H1 (cell line): ENCODE results near the gene DTNB. TPM values are rescaled to one million over a fixed set of nuclear protein-coding genes. Genes with fewer than 3 reads are reported as not detected.
A peak's percentile ranks its signal among the peaks of the same experiment; 100 is the strongest.

Source experiments
- CTCF ChIA-PET: fragments of 300-600 bp; sonication (Branson Sonifier 250); formaldehyde crosslinking; loops from one replicate; lab custom pipeline; 2021; ENCODE audit not compliant: partially characterized antibody; lab: Charles Lee
- POLR2A ChIA-PET: fragments of 300-600 bp; sonication (Branson Sonifier 250); formaldehyde crosslinking; loops from one replicate; lab custom pipeline; 2021; ENCODE audit warnings: inconsistent platforms; ENCODE audit not compliant: partially characterized antibody; lab: Charles Lee
- DNase-seq, 2 experiments: peaks; one replicate each; pipeline versions ENCODE4 v3.0.0 to v3.0.0-alpha.2; 2010 to 2022; ENCODE audit warnings: low spot score in 2 of 2, low read depth in 1 of 2, mixed read lengths in 1 of 2
- FAIRE-seq: peaks from 2 replicates; lab custom pipeline; 2011; peaks lifted over from hg19 to GRCh38; lab: Jason Lieb, UNC
- H2AFZ ChIP-seq: 2 replicates; pipeline ENCODE4 v1.8.1; 2012; ENCODE audit warnings: low read length, inconsistent platforms
- H2AK5ac ChIP-seq: 2 replicates; pipeline ENCODE4 v1.6.1; 2013; ENCODE audit warnings: low read depth, low read length
- H2BK120ac ChIP-seq: replicated peaks from 2 replicates; pipeline ENCODE3; 2013; ENCODE audit warnings: low read depth, low read length, inconsistent platforms
- H2BK12ac ChIP-seq: 2 replicates; pipeline ENCODE4 v1.6.1; 2013; ENCODE audit warnings: low read depth, low read length
- H2BK15ac ChIP-seq: 2 replicates; pipeline ENCODE4 v1.6.1; 2013; ENCODE audit warnings: low read length
- H2BK20ac ChIP-seq: 2 replicates; pipeline ENCODE4 v1.6.1; 2013; ENCODE audit warnings: low read length
- H2BK5ac ChIP-seq: 2 replicates; pipeline ENCODE4 v1.6.1; 2013; ENCODE audit warnings: low read depth, low read length
- H3K14ac ChIP-seq: 2 replicates; pipeline ENCODE4 v1.6.1; 2013; ENCODE audit warnings: inconsistent platforms; ENCODE audit not compliant: insufficient read length
- H3K18ac ChIP-seq: 2 replicates; pipeline ENCODE4 v1.6.1; 2013; ENCODE audit warnings: low read length; ENCODE audit errors: extremely low read depth
- H3K23ac ChIP-seq: 2 replicates; pipeline ENCODE4 v1.6.1; 2013; ENCODE audit warnings: inconsistent platforms; ENCODE audit not compliant: insufficient read length
- H3K23me2 ChIP-seq: 2 replicates; pipeline ENCODE4 v1.6.1; 2013; ENCODE audit warnings: low read depth, low read length
- H3K27ac ChIP-seq: 2 replicates; pipeline ENCODE4 v1.6.1; 2011; ENCODE audit warnings: low read depth, low read length, inconsistent platforms
- H3K27me3 ChIP-seq, 4 experiments: replicated peaks in 1 of 4; 1 replicate in 1 of 4; 2 replicates in 3 of 4; pipeline versions ENCODE4 v1.6.1 to v1.8.1; 2011 to 2013; ENCODE audit warnings: low read length in 3 of 4, mild to moderate bottlenecking in 3 of 4, inconsistent platforms in 2 of 4, mixed read lengths in 2 of 4, moderate library complexity in 1 of 4; ENCODE audit not compliant: control insufficient read depth in 3 of 4, insufficient read depth in 3 of 4; ENCODE audit errors: extremely low read depth in 1 of 4
- H3K36me3 ChIP-seq, 4 experiments: 2 replicates each; pipeline versions ENCODE4 v1.6.1 to v1.8.1; 2011 to 2013; ENCODE audit warnings: mild to moderate bottlenecking in 4 of 4, low read length in 3 of 4, moderate library complexity in 2 of 4, control low read depth in 1 of 4, inconsistent platforms in 1 of 4; ENCODE audit not compliant: insufficient read depth in 4 of 4, control insufficient read depth in 2 of 4
- H3K4ac ChIP-seq: replicated peaks from 2 replicates; pipeline ENCODE3; 2013; ENCODE audit warnings: low read length, low read depth, mixed read lengths, inconsistent platforms; ENCODE audit not compliant: insufficient read length
- H3K4me1 ChIP-seq, 4 experiments: replicated peaks in 1 of 4; 1 replicate in 1 of 4; 2 replicates in 3 of 4; pipeline versions ENCODE4 v1.6.1 to v1.8.1; 2011 to 2013; ENCODE audit warnings: low read length in 3 of 4, inconsistent platforms in 2 of 4, mixed read lengths in 1 of 4; ENCODE audit not compliant: insufficient read depth in 4 of 4, control insufficient read depth in 3 of 4
- H3K4me2 ChIP-seq, 2 experiments: 2 replicates each; pipeline versions ENCODE4 v1.6.1 to v1.8.1; 2011 to 2013; ENCODE audit warnings: low read depth in 2 of 2, low read length in 2 of 2, control low read depth in 1 of 2, inconsistent platforms in 1 of 2, mild to moderate bottlenecking in 1 of 2; ENCODE audit not compliant: insufficient read depth in 1 of 2
- H3K4me3 ChIP-seq, 4 experiments: fragments of 200-600, 300-600 bp in 1 of 4; sonication (generic), shearing (Covaris generic), sonication (Bioruptor Twin) in 1 of 4; 2 replicates each; pipeline versions ENCODE4 v1.5.1 to v1.8.1; 2011 to 2016; ENCODE audit warnings: low read length in 4 of 4, low read depth in 3 of 4, control low read depth in 2 of 4, inconsistent platforms in 2 of 4, mild to moderate bottlenecking in 2 of 4, mixed read lengths in 1 of 4, moderate library complexity in 1 of 4; ENCODE audit not compliant: insufficient read depth in 2 of 4; ENCODE audit errors: extremely low read depth in 1 of 4
- H3K56ac ChIP-seq: replicated peaks from 2 replicates; pipeline ENCODE3; 2013; ENCODE audit warnings: low read depth, mild to moderate bottlenecking, mixed read lengths, low read length, inconsistent platforms; ENCODE audit not compliant: insufficient read length
- H3K79me1 ChIP-seq: 2 replicates; pipeline ENCODE4 v1.6.1; 2013; ENCODE audit warnings: low read depth, low read length, control low read depth
- H3K79me2 ChIP-seq, 2 experiments: 2 replicates each; pipeline versions ENCODE4 v1.6.1 to v1.8.1; 2012 to 2013; ENCODE audit warnings: low read length in 2 of 2, mild to moderate bottlenecking in 2 of 2, inconsistent platforms in 1 of 2; ENCODE audit not compliant: insufficient read depth in 2 of 2, control insufficient read depth in 1 of 2
- H3K9ac ChIP-seq, 4 experiments: replicated peaks in 1 of 4; 1 replicate in 1 of 4; 2 replicates in 3 of 4; pipeline versions ENCODE4 v1.6.1 to v1.8.1; 2011 to 2013; ENCODE audit warnings: low read depth in 3 of 4, low read length in 3 of 4, control low read depth in 2 of 4, mild to moderate bottlenecking in 2 of 4, moderate library complexity in 2 of 4, inconsistent platforms in 1 of 4; ENCODE audit errors: extremely low read depth in 1 of 4
- H3K9me3 ChIP-seq, 2 experiments: 2 replicates each; pipeline versions ENCODE4 v1.6.1 to v1.8.1; 2012 to 2013; ENCODE audit warnings: mild to moderate bottlenecking in 2 of 2, moderate library complexity in 2 of 2, control low read depth in 1 of 2, inconsistent platforms in 1 of 2, low read depth in 1 of 2, low read length in 1 of 2, mixed read lengths in 1 of 2; ENCODE audit not compliant: insufficient read depth in 2 of 2
- H4K20me1 ChIP-seq, 2 experiments: replicated peaks in 1 of 2; 2 replicates each; pipeline versions ENCODE3 to v1.8.1; 2011 to 2013; ENCODE audit warnings: inconsistent platforms in 2 of 2, low read length in 2 of 2, mild to moderate bottlenecking in 1 of 2; ENCODE audit not compliant: insufficient read depth in 2 of 2, control insufficient read depth in 1 of 2
- H4K5ac ChIP-seq: 2 replicates; pipeline ENCODE4 v1.6.1; 2013; ENCODE audit warnings: low read length, low read depth, mixed read lengths, inconsistent platforms; ENCODE audit not compliant: insufficient read length
- H4K8ac ChIP-seq: 2 replicates; pipeline ENCODE4 v1.8.0; 2013; ENCODE audit warnings: mild to moderate bottlenecking, moderate library complexity, low read length, inconsistent platforms; ENCODE audit not compliant: insufficient read depth; ENCODE audit errors: extremely low read depth
- H4K91ac ChIP-seq: replicated peaks from 2 replicates; pipeline ENCODE3; 2013; ENCODE audit warnings: low read length, mixed read lengths, inconsistent platforms; ENCODE audit not compliant: insufficient read length
- HDAC6 ChIP-seq: IDR thresholded peaks from one replicate; pipeline ENCODE4 v1.7.1; 2012; ENCODE audit warnings: low read depth, mild to moderate bottlenecking, inconsistent platforms, low read length, moderate library complexity
- RXRA ChIP-seq: IDR thresholded peaks from 2 replicates; pipeline ENCODE4 v1.6.1; 2011; ENCODE audit warnings: low read depth, mild to moderate bottlenecking, low read length, moderate library complexity; ENCODE audit not compliant: insufficient read depth
- TBP ChIP-seq: IDR thresholded peaks from 2 replicates; pipeline ENCODE4 v1.6.1; 2011; ENCODE audit warnings: low read depth, low read length, improper control_type of control experiment
- WGBS, 2 experiments: shearing (Covaris generic) in 1 of 2; methylation state at CpG; one replicate each; pipeline versions ENCODE4 v1.1.6 to v1.1.7; 2013 to 2015; ENCODE audit warnings: low lambda C conversion rate in 2 of 2, mixed read lengths in 2 of 2, inconsistent platforms in 1 of 2, low coverage in 1 of 2, missing lambda C conversion rate in 1 of 2; ENCODE audit not compliant: insufficient replicate concordance in 2 of 2, insufficient coverage in 1 of 2, insufficient read length in 1 of 2; ENCODE audit errors: extremely low coverage in 1 of 2, missing lambda C conversion rate in 1 of 2; 5-methylcytosine and 5-hydroxymethylcytosine counted together
- polyA plus RNA-seq, 7 experiments: library from polyadenylated mRNA; depleted of rRNA in 3 of 7; stranded (reverse) in 5 of 7; unstranded in 2 of 7; fragments of >200 nt in 5 of 7; fragments of 200-250 nt in 2 of 7; gene quantifications; 1 replicate in 5 of 7; 2 replicates in 1 of 7; 4 replicates in 1 of 7; pipeline versions ENCODE4 v1.2.1 to v1.2.3, GENCODE V29; 2011 to 2013; ENCODE audit warnings: missing spikeins in 2 of 7, mixed read lengths in 2 of 7
- total RNA-seq: library from RNA; stranded (reverse); fragmentation: NEBNext Ultra II Directional; extraction: Animal tissue kit (Norgen Biotek cat#: 25700); gene quantifications from 2 replicates; pipeline ENCODE4 v1.2.1, GENCODE V29; 2021
- TF ChIP-seq, protein P1 (sequence below): IDR thresholded peaks from 2 replicates; pipeline ENCODE4 v1.6.1; 2012; ENCODE audit warnings: low read length, inconsistent platforms
- TF ChIP-seq, protein P2 (sequence below): IDR thresholded peaks from 2 replicates; pipeline ENCODE4 v1.6.1; 2012; ENCODE audit warnings: inconsistent platforms
- TF ChIP-seq, protein P3 (sequence below), 3 experiments: IDR thresholded peaks; 1 replicate in 2 of 3; 2 replicates in 1 of 3; pipeline versions ENCODE4 v1.5.1 to v1.6.1; 2011; ENCODE audit warnings: low read length in 3 of 3, mild to moderate bottlenecking in 3 of 3, inconsistent platforms in 2 of 3, low read depth in 1 of 3, moderate library complexity in 1 of 3; ENCODE audit not compliant: insufficient read depth in 1 of 3; ENCODE audit errors: control extremely low read depth in 1 of 3

The DTNB gene
- total and polyA plus RNA-seq, 2 of the 8 experiments (the other 6 are each of a cell fraction or from before 2014, with no cell fraction given): 39.6 to 49.5 TPM

DNA sequence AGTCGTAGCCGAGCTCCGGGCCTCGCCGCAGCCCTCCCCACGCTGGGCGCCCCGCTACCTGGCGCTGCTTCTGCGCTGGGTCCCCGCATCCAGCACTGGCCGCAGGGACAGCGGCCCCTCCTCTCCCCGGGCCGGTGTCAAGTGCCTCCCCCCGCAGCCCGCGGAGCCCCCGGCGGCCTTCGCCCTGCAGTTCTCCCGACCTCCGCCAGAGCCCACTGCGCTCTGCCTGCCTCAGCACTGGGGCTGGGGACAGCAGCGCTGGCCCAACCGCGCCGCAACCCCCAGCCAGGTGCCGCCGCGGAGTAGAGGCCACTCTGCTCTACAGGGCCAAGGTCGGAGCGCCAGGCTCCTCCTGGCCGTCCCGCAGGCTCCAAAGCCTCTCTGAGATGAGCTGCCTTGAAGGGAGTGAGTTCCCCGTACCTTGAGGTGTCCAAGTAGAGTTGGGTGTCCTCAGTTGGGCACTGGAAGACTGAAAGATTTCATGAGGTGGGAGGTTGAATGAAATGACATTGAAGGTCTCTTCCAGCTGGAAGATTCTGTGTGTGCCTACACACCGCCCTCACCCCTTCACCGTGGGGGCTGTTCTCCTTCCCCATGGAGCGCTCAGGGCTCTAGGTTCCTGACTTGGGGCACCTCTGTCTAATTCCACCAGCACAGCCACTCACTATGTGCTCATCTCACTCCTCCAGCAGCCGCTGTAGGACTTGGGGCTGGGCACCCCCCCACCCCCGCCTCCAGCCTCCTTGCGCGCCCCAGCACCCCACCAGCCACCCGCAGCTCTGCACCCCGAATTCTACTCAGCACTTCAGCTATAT is 330.8 kb downstream of the DTNB start:
- Histone ChIP-seq H3K9ac (no peak overlapping the region), H3K4me3 (peak overlapping the region; percentile 37 to 64 (median 48); a peak in 7 of 8 replicates), H3K14ac (no peak overlapping the region), H3K56ac (no peak overlapping the region), H2BK5ac (no peak overlapping the region), H3K27ac (no peak overlapping the region), H3K9me3 (no peaks in the 10 kb centered on the region), H3K4me1 (peaks cover 0 to 20% (median 10%) of the 10 kb centered on the region in 4 experiments; a peak in 5 of 7 replicates), H4K8ac (no peak overlapping the region), H2AK5ac (no peak overlapping the region), H3K4ac (no peak overlapping the region), H3K79me2 (no peaks in the 10 kb centered on the region; a peak in 1 of 4 replicates), H3K18ac (peak overlapping the region; percentile 83), H2BK120ac (no peak overlapping the region), H2BK15ac (0 out of 2 replicates have a peak overlapping the region, but pooled peaks have one; percentile 92), H3K79me1 (no peaks in the 10 kb centered on the region; the same call in 1 of the 2 replicates), H3K23me2 (peaks cover 8% of the 10 kb centered on the region; the same call in 1 of the 2 replicates), H4K20me1 (peaks cover 3% of the 10 kb centered on the region in 2 experiments), H3K27me3 (peaks cover 0 to 18% (median 11%) of the 10 kb centered on the region in 4 experiments; a peak in 6 of 7 replicates), H3K36me3 (no peaks in the 10 kb centered on the region), H4K5ac (no peak overlapping the region), H2AFZ (no peak overlapping the region), H3K4me2 (peak overlapping the region; percentile 4 to 83; a peak in 3 of 4 replicates), H2BK20ac (no peak overlapping the region), H2BK12ac (peak overlapping the region; percentile 27; the same call in 1 of the 2 replicates), H4K91ac (no peak overlapping the region), H3K23ac (no peak overlapping the region)
- WGBS, 2 experiments: 24% methylated on average over 27 of the region's 45 CpGs; no CpG with 5 or more reads in 1 of the 2 experiments
- DNase-seq: peak; percentile 77 to 93
- CTCF ChIA-PET: interaction anchor here (0.6 to 3.3 kb wide), 25 partner anchors 11 to 146 kb away, joined by 3 to 23 read pairs (median 5); no protein-coding TSS in a partner anchor
- FAIRE-seq: no peak
- POLR2A ChIA-PET: interaction anchor here (0.6 to 0.7 kb wide), 3 partner anchors 27 to 518 kb away, joined by 3 read pairs; no protein-coding TSS in a partner anchor
- TF ChIP-seq, protein P1, sequence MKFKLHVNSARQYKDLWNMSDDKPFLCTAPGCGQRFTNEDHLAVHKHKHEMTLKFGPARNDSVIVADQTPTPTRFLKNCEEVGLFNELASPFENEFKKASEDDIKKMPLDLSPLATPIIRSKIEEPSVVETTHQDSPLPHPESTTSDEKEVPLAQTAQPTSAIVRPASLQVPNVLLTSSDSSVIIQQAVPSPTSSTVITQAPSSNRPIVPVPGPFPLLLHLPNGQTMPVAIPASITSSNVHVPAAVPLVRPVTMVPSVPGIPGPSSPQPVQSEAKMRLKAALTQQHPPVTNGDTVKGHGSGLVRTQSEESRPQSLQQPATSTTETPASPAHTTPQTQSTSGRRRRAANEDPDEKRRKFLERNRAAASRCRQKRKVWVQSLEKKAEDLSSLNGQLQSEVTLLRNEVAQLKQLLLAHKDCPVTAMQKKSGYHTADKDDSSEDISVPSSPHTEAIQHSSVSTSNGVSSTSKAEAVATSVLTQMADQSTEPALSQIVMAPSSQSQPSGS: no peak
- TF ChIP-seq HDAC6: no peak
- no peak for TF ChIP-seq RXRA
- no peak for TF ChIP-seq TBP
- TF ChIP-seq, protein P2, sequence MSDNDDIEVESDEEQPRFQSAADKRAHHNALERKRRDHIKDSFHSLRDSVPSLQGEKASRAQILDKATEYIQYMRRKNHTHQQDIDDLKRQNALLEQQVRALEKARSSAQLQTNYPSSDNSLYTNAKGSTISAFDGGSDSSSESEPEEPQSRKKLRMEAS: peak; percentile 84
- TF ChIP-seq, protein P3, sequence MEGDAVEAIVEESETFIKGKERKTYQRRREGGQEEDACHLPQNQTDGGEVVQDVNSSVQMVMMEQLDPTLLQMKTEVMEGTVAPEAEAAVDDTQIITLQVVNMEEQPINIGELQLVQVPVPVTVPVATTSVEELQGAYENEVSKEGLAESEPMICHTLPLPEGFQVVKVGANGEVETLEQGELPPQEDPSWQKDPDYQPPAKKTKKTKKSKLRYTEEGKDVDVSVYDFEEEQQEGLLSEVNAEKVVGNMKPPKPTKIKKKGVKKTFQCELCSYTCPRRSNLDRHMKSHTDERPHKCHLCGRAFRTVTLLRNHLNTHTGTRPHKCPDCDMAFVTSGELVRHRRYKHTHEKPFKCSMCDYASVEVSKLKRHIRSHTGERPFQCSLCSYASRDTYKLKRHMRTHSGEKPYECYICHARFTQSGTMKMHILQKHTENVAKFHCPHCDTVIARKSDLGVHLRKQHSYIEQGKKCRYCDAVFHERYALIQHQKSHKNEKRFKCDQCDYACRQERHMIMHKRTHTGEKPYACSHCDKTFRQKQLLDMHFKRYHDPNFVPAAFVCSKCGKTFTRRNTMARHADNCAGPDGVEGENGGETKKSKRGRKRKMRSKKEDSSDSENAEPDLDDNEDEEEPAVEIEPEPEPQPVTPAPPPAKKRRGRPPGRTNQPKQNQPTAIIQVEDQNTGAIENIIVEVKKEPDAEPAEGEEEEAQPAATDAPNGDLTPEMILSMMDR (IDR thresholded peaks at IDR 0.05; ENCODE audit: control extremely low read depth in 1 of 3, insufficient read depth in 1 of 3, low read depth in 1 of 3, low read length in 3 of 3): peak in 2 of 3 experiments; percentile 95 to 96; a peak in 3 of 4 replicates
